ENCODE results near the gene IMPA2. TPM values are rescaled to one million over a fixed set of nuclear protein-coding genes. Genes with fewer than 3 reads are reported as not detected.
A peak's percentile ranks its signal among the peaks of the same experiment; 100 is the strongest.

Gene IMPA2
- total RNA-seq, 1 donor from 2014 or later: 54.2 TPM

DNA sequence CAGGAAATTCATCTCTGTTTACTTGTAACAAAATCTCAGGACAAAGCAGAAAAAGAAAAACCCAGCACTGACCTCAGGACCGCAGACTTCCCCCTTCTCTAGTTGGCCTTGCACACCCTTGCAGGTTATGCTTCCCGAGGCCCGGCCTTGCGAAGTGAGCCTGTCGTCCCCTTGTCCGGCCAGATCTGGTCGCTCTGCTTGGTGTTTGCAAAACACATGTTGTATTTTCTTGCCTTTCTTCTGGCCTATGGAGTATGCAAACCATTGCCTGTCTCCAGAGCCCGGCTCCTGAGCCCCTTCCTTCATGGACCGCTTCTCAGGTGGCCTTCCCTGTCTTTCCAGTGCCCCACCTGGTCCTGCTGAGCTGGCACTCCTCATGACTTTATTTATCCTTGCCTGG, 4.8 kb downstream of the IMPA2 start:
- TF ChIP-seq, protein P1, sequence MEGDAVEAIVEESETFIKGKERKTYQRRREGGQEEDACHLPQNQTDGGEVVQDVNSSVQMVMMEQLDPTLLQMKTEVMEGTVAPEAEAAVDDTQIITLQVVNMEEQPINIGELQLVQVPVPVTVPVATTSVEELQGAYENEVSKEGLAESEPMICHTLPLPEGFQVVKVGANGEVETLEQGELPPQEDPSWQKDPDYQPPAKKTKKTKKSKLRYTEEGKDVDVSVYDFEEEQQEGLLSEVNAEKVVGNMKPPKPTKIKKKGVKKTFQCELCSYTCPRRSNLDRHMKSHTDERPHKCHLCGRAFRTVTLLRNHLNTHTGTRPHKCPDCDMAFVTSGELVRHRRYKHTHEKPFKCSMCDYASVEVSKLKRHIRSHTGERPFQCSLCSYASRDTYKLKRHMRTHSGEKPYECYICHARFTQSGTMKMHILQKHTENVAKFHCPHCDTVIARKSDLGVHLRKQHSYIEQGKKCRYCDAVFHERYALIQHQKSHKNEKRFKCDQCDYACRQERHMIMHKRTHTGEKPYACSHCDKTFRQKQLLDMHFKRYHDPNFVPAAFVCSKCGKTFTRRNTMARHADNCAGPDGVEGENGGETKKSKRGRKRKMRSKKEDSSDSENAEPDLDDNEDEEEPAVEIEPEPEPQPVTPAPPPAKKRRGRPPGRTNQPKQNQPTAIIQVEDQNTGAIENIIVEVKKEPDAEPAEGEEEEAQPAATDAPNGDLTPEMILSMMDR (IDR thresholded peaks at IDR 0.05): no peak
- Histone ChIP-seq H3K27me3 (ENCODE audit: low read depth) (no peaks in the 10 kb centered on the region), H3K27ac (no peak overlapping the region), H3K4me1 (peaks cover 40% of the 10 kb centered on the region), H3K36me3 (no peaks in the 10 kb centered on the region), H3K9me3 (no peaks in the 10 kb centered on the region), H3K4me3 (no peak overlapping the region)
- no peak for DNase-seq
- intact Hi-C loops (cut with DNase I): no loop called here
- no peak for ATAC-seq

DNA sequence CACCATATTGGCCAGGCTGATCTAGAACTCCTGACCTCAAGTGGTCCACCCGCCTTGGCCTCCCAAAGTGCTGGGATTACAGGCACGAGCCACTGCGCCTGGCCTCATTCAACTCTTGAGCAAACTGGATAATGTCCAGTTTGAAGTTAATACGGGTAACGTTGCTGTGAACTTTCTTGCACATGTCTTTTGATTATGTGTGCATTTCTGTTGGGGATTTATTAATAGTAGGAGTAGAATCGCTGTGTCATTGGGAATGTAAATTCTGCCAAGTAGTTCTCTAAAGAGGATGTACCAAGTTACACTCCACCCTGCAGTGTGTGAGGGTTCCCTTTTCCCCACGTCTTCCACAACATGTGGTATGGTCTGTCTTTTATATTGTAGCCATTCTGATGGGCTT, 6.2 kb downstream of the IMPA2 start:
- no peak overlapping the region for H3K4me3 ChIP-seq
- ATAC-seq (peak; percentile 46 to 66), DNase-seq (no peak)
- no peaks in the 10 kb centered on the region for H3K9me3 ChIP-seq
- no peaks in the 10 kb centered on the region for H3K27me3 ChIP-seq (ENCODE audit: low read depth)
- intact Hi-C loops (cut with DNase I): no loop called here
- H3K27ac ChIP-seq: no peak overlapping the region
- TF ChIP-seq, protein P1 (IDR thresholded peaks at IDR 0.05): no peak
- H3K36me3 ChIP-seq: no peaks in the 10 kb centered on the region
- H3K4me1 ChIP-seq: peaks cover 32% of the 10 kb centered on the region

DNA sequence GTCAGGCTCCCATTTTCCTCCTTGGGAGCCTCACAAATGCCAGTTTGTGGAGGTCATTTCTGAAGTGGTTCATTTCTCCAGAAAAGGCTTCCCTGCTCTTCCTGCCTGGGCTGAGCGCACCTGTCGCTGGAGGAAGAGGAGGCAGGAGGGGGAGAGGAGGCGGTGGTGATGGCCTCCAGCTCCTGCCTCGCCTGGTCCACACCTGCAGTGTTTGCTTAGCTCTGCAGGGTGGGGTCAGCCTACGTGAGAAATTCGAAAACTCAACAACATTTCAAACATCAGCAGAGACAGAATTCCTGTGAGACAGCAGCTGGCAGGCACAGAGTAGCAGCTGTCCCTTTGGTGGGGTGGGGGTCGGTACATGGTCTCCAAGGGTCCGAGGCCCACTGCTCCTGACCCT, 7.9 kb downstream of the IMPA2 start:
- ATAC-seq: no peak
- H3K36me3 ChIP-seq: no peaks in the 10 kb centered on the region
- H3K27me3 ChIP-seq (ENCODE audit: low read depth): no peaks in the 10 kb centered on the region
- no peak for DNase-seq
- no peak overlapping the region for H3K27ac ChIP-seq
- H3K4me1 ChIP-seq: peaks cover 24% of the 10 kb centered on the region
- intact Hi-C loops (cut with DNase I): no loop called here
- H3K9me3 ChIP-seq: no peaks in the 10 kb centered on the region
- TF ChIP-seq, protein P1 (IDR thresholded peaks at IDR 0.05): no peak
- no peak overlapping the region for H3K4me3 ChIP-seq

DNA sequence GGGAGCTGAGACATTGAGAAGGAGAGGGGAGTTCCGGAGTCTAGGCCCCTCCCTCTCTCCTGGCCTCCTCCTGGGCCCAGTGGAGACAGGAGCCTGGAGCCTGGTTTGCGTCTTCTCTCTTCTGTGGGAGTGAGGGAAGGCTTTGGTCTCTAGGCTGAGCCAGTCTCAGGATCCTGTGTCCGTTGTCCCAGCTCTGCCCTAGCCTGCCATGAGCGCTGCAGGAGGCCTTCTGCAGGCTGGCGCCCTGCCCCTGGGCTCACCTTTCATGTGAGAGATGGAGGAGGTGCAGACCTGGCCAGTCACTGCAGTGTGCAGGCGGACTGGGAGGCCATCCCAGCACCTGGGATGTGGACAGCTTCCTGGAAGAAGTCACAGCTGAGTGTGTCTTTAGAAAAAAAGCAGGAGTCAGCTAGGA, 8.7 kb downstream of the IMPA2 start:
- no peaks in the 10 kb centered on the region for H3K9me3 ChIP-seq
- H3K4me1 ChIP-seq: peaks cover 29% of the 10 kb centered on the region
- no peak for ATAC-seq
- TF ChIP-seq, protein P1 (IDR thresholded peaks at IDR 0.05): no peak
- H3K27me3 ChIP-seq (ENCODE audit: low read depth): no peaks in the 10 kb centered on the region
- no peaks in the 10 kb centered on the region for H3K36me3 ChIP-seq
- no peak for DNase-seq
- H3K4me3 ChIP-seq: no peak overlapping the region
- intact Hi-C loops (cut with DNase I): no loop called here
- H3K27ac ChIP-seq: no peak overlapping the region

DNA sequence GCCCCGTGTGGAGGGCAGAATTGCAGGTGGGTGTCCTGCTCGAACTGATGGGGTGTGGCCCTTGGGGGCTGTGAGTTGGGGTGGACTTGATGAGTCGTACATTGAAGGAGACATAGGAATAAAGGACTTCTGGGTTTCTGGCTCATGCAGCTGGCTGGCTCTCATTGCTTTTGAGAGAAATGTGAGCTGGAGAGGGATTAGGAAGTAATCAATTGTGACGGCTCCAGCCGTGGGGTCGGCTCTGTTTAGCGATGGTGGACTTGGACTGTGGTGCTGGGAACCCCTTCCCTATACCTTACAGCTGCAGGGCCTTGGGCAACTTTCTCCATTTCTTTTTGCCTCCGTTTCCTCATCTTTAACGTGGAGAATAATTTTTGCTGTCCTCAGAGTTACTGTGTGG, 9.2 kb downstream of the IMPA2 start:
- Histone ChIP-seq H3K4me1 (peaks cover 33% of the 10 kb centered on the region), H3K27me3 (ENCODE audit: low read depth) (no peaks in the 10 kb centered on the region), H3K4me3 (no peak overlapping the region), H3K27ac (no peak overlapping the region), H3K9me3 (no peaks in the 10 kb centered on the region), H3K36me3 (no peaks in the 10 kb centered on the region)
- TF ChIP-seq, protein P1 (IDR thresholded peaks at IDR 0.05): no peak
- no peak for ATAC-seq
- intact Hi-C loops (cut with DNase I): no loop called here
- no peak for DNase-seq
